SK-N-SH (cell line): ENCODE measurements around the gene AREL1. TPM values are rescaled to one million over a fixed set of nuclear protein-coding genes. Genes with fewer than 3 reads are reported as not detected.

Experiments
- CTCF ChIA-PET: fragments of 300-600, 350-600 bp; formaldehyde crosslinking; extraction: SDS; loops from one replicate; lab custom pipeline; 2021; lab: Yijun Ruan, JAX
- POLR2A ChIA-PET: fragments of 350-600 bp; sonication (Branson Sonifier 250); formaldehyde crosslinking; extraction: SDS; loops from one replicate; lab custom pipeline; 2020; ENCODE audit warnings: antibody characterized with exemption, inconsistent platforms; lab: Yijun Ruan, JAX
- DNase-seq: peaks from one replicate; pipeline ENCODE4 v3.0.0; 2012
- H2AFZ ChIP-seq: fragments of 200-600 bp; sonication (generic); 2 replicates; pipeline ENCODE4 v1.8.1; 2016; ENCODE audit warnings: antibody characterized with exemption, mild to moderate bottlenecking, low read depth
- H3F3A ChIP-seq: fragments of 200-600 bp; sonication (generic); replicated peaks from 2 replicates; pipeline ENCODE3; 2016; ENCODE audit warnings: antibody characterized with exemption, mild to moderate bottlenecking; ENCODE audit not compliant: insufficient read depth
- H3K27ac ChIP-seq, 2 experiments: fragments of 200-500 bp in 1 of 2; fragments of 200-600 bp in 1 of 2; sonication (Bioruptor generic) in 1 of 2; sonication (generic), shearing (Covaris generic) in 1 of 2; 2 replicates each; pipeline versions ENCODE4 v1.5.1 to v1.6.1; 2014 to 2016; ENCODE audit warnings: low read depth in 2 of 2, inconsistent platforms in 1 of 2, low read length in 1 of 2, mild to moderate bottlenecking in 1 of 2, mixed read lengths in 1 of 2
- H3K27me3 ChIP-seq: fragments of 200-600 bp; sonication (generic), shearing (Covaris generic); 2 replicates; pipeline ENCODE4 v1.6.1; 2016; ENCODE audit warnings: mixed run types; ENCODE audit not compliant: insufficient read depth
- H3K36me3 ChIP-seq, 2 experiments: fragments of 200-500 bp in 1 of 2; fragments of 200-600 bp in 1 of 2; sonication (Bioruptor generic) in 1 of 2; sonication (generic) in 1 of 2; replicated peaks in 1 of 2; 2 replicates each; pipeline versions ENCODE3 to v1.5.1; 2014 to 2016; ENCODE audit warnings: low read length in 1 of 2, mild to moderate bottlenecking in 1 of 2; ENCODE audit not compliant: insufficient read depth in 2 of 2, control insufficient read depth in 1 of 2
- H3K4me1 ChIP-seq, 2 experiments: fragments of 200-500 bp in 1 of 2; fragments of 200-600 bp in 1 of 2; sonication (Bioruptor generic) in 1 of 2; sonication (generic), shearing (Covaris generic) in 1 of 2; 2 replicates each; pipeline versions ENCODE4 v1.5.1 to v1.6.1; 2014 to 2016; ENCODE audit warnings: low read depth in 1 of 2, low read length in 1 of 2, mixed run types in 1 of 2; ENCODE audit not compliant: insufficient read depth in 2 of 2, control insufficient read depth in 1 of 2
- H3K4me2 ChIP-seq: fragments of 200-600 bp; sonication (generic), shearing (Covaris generic); 2 replicates; pipeline ENCODE4 v1.6.1; 2017; ENCODE audit warnings: mixed run types
- H3K4me3 ChIP-seq, 2 experiments: fragments of 200-500 bp in 1 of 2; fragments of 200-600 bp in 1 of 2; sonication (Bioruptor generic) in 1 of 2; sonication (generic), shearing (Covaris generic) in 1 of 2; 2 replicates each; pipeline versions ENCODE4 v1.5.1 to v1.8.1; 2014 to 2016; ENCODE audit warnings: low read depth in 2 of 2, inconsistent platforms in 1 of 2, low read length in 1 of 2, mild to moderate bottlenecking in 1 of 2, mixed read lengths in 1 of 2, moderate library complexity in 1 of 2
- H3K79me2 ChIP-seq: fragments of 200-600 bp; sonication (generic); 2 replicates; pipeline ENCODE4 v1.8.1; 2017; ENCODE audit warnings: mild to moderate bottlenecking; ENCODE audit not compliant: insufficient read depth
- H3K9ac ChIP-seq: fragments of 200-600 bp; sonication (generic); 2 replicates; pipeline ENCODE4 v1.6.1; 2017; ENCODE audit warnings: mixed run types
- H3K9me2 ChIP-seq: fragments of 200-600 bp; sonication (generic); 2 replicates; pipeline ENCODE4 v1.6.1; 2017; ENCODE audit warnings: mixed run types
- H3K9me3 ChIP-seq: fragments of 200-600 bp; sonication (generic); 2 replicates; pipeline ENCODE4 v1.6.1; 2017; ENCODE audit warnings: mixed run types, mild to moderate bottlenecking, moderate library complexity
- H4K20me1 ChIP-seq: fragments of 200-600 bp; sonication (generic); 2 replicates; pipeline ENCODE4 v1.6.1; 2017; ENCODE audit warnings: mild to moderate bottlenecking, mixed run types; ENCODE audit not compliant: insufficient read depth
- ELF1 ChIP-seq: IDR thresholded peaks from 2 replicates; pipeline ENCODE4 v1.4.0; 2012
- EP300 ChIP-seq, 2 experiments: IDR thresholded peaks; 2 replicates each; pipeline versions ENCODE4 v1.4.0 to v1.6.1; 2012; ENCODE audit warnings: borderline replicate concordance in 1 of 2, low read depth in 1 of 2, low read length in 1 of 2
- FOSL2 ChIP-seq: IDR thresholded peaks from 2 replicates; pipeline ENCODE4 v1.4.0; 2012; ENCODE audit warnings: low read depth, mild to moderate bottlenecking, moderate library complexity, borderline replicate concordance
- GABPA ChIP-seq: IDR thresholded peaks from 2 replicates; pipeline ENCODE4 v1.4.0; 2012; ENCODE audit warnings: low read depth, mild to moderate bottlenecking
- GATA2 ChIP-seq: sonication (generic); formaldehyde crosslinking; IDR thresholded peaks from 2 replicates; pipeline ENCODE4 v1.5.0; 2020; ENCODE audit warnings: mild to moderate bottlenecking, missing genetic modification reagents
- MXI1 ChIP-seq: IDR thresholded peaks from 2 replicates; pipeline ENCODE4 v1.6.1; 2012; ENCODE audit warnings: mild to moderate bottlenecking, low read depth, low read length, improper control_type of control experiment
- RAD21 ChIP-seq: IDR thresholded peaks from 2 replicates; pipeline ENCODE4 v1.6.1; 2012; ENCODE audit warnings: mild to moderate bottlenecking, low read length
- RCOR1 ChIP-seq: fragments of 150-350 bp; IDR thresholded peaks from 2 replicates; pipeline ENCODE4 v1.6.1; 2017; ENCODE audit warnings: antibody characterized with exemption, low read length
- SMC3 ChIP-seq: IDR thresholded peaks from 2 replicates; pipeline ENCODE4 v1.6.1; 2012; ENCODE audit warnings: low read depth, low read length, improper control_type of control experiment
- WGBS: methylation state at CpG from one replicate; pipeline ENCODE4 v1.1.6; 2017; ENCODE audit warnings: low lambda C conversion rate; 5-methylcytosine and 5-hydroxymethylcytosine counted together
- polyA plus RNA-seq, 3 experiments: library from polyadenylated mRNA; depleted of rRNA; stranded (reverse); fragments of >200 nt; gene quantifications; 2 replicates each; pipeline ENCODE4 v1.2.3, GENCODE V29; 2012
- TF ChIP-seq, protein P1 (sequence below): IDR thresholded peaks from 2 replicates; pipeline ENCODE4 v1.4.0; 2012; ENCODE audit warnings: low read depth
- TF ChIP-seq, protein P2 (sequence below): fragments of 200-600 bp; sonication (generic); IDR thresholded peaks from 2 replicates; pipeline ENCODE4 v1.6.1; 2017; ENCODE audit warnings: antibody characterized with exemption, mild to moderate bottlenecking, moderate library complexity
- TF ChIP-seq, protein P3 (sequence below): IDR thresholded peaks from 2 replicates; pipeline ENCODE4 v1.4.0; 2012; ENCODE audit warnings: low read depth, borderline replicate concordance

Gene AREL1
- polyA plus RNA-seq, 1 of the 3 experiments (the other 2 are of a cell fraction), result 35.1 TPM

DNA sequence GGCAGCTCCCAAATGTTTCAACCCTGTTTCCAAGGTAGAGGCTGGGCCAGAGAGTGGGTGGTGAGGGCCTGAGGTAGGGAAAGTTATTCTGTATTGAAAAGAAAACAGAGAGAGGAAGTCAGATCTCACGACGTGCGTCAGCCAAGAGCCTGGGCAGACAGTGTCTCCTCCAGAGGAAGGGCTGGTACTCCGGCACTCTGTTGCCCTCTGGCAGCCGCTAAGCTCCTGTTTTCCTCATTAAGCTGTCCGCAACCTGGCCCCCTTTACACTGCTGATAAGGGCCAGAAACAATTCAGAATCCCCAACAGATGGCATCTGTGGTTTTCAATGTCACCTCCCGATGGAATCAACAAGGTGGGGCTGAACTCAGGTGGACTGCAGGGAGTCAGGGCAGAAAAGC, 74.8 kb downstream of the AREL1 start:
- H3K36me3 ChIP-seq, result no peaks in the 10 kb centered on the region
- WGBS, result 69% methylated on average over 7 of the region's 7 CpGs
- no peak overlapping the region for H2AFZ ChIP-seq
- H3K4me2 ChIP-seq, result no peak overlapping the region
- CTCF ChIA-PET, result interaction anchor here (0.6 to 8.0 kb wide), 17 partner anchors 9 to 159 kb away, joined by 3 to 64 read pairs (median 4); partner anchors contain the start of gene LTBP2
- H3K9me3 ChIP-seq, result no peaks in the 10 kb centered on the region
- no peaks in the 10 kb centered on the region for H3K27me3 ChIP-seq
- peaks cover 0 to 43% of the 10 kb centered on the region in 2 experiments; a peak in 2 of 4 replicates for H3K4me1 ChIP-seq
- H3K9ac ChIP-seq, result no peak overlapping the region
- POLR2A ChIA-PET, result interaction anchor here (1.0 kb wide), 1 partner anchor 10 kb away, joined by 3 read pairs; no protein-coding TSS in a partner anchor
- no peak overlapping the region for H3K4me3 ChIP-seq
- H3K27ac ChIP-seq, result peak overlapping the region in 1 of 2 experiments; percentile 86; a peak in 2 of 4 replicates
- DNase-seq, result peak; percentile 59
- no peaks in the 10 kb centered on the region for H3F3A ChIP-seq
- H3K9me2 ChIP-seq, result no peaks in the 10 kb centered on the region
- TF ChIP-seq, protein P1, sequence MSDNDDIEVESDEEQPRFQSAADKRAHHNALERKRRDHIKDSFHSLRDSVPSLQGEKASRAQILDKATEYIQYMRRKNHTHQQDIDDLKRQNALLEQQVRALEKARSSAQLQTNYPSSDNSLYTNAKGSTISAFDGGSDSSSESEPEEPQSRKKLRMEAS, result no peak
- TF ChIP-seq GATA2 (CRISPR knock-in tag), result peak; percentile 76
- TF ChIP-seq FOSL2, result no peak
- TF ChIP-seq ELF1, result no peak
- TF ChIP-seq, protein P2, sequence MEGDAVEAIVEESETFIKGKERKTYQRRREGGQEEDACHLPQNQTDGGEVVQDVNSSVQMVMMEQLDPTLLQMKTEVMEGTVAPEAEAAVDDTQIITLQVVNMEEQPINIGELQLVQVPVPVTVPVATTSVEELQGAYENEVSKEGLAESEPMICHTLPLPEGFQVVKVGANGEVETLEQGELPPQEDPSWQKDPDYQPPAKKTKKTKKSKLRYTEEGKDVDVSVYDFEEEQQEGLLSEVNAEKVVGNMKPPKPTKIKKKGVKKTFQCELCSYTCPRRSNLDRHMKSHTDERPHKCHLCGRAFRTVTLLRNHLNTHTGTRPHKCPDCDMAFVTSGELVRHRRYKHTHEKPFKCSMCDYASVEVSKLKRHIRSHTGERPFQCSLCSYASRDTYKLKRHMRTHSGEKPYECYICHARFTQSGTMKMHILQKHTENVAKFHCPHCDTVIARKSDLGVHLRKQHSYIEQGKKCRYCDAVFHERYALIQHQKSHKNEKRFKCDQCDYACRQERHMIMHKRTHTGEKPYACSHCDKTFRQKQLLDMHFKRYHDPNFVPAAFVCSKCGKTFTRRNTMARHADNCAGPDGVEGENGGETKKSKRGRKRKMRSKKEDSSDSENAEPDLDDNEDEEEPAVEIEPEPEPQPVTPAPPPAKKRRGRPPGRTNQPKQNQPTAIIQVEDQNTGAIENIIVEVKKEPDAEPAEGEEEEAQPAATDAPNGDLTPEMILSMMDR, result no peak
- peak; percentile 48; the same call in 1 of the 2 replicates for TF ChIP-seq RCOR1
- TF ChIP-seq SMC3, result peak; percentile 30; the same call in 1 of the 2 replicates
- peak; percentile 41; the same call in 1 of the 2 replicates for TF ChIP-seq MXI1
- TF ChIP-seq EP300 (IDR thresholded peaks at IDR 0.05; ENCODE audit: borderline replicate concordance in 1 of 2, low read depth in 1 of 2, low read length in 1 of 2), result peak in 1 of 2 experiments; percentile 76; a peak in 1 of 4 replicates
- peak; percentile 58 for TF ChIP-seq RAD21
- H4K20me1 ChIP-seq, result no peaks in the 10 kb centered on the region
- no peaks in the 10 kb centered on the region for H3K79me2 ChIP-seq

DNA sequence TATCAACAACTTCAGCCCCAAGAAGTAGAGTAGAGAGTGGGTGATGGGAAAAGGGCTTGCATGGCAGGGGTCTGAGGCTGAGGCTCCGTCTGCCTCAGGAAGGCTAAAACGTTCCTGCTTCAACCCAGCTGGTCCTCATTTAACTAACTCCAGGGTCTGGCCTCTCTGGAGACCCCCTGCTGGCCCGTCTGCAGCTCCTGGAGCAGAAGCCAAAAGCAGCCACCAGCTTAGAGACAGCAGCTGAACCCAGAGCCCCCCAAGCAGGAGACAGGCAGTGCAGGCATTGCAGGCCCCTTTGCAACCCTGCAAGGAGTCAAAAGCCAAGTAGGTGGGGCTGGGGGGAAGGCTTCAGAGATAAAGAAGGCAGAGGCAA, 75.7 kb downstream of the AREL1 start:
- TF ChIP-seq GABPA, result no peak
- TF ChIP-seq, protein P3, sequence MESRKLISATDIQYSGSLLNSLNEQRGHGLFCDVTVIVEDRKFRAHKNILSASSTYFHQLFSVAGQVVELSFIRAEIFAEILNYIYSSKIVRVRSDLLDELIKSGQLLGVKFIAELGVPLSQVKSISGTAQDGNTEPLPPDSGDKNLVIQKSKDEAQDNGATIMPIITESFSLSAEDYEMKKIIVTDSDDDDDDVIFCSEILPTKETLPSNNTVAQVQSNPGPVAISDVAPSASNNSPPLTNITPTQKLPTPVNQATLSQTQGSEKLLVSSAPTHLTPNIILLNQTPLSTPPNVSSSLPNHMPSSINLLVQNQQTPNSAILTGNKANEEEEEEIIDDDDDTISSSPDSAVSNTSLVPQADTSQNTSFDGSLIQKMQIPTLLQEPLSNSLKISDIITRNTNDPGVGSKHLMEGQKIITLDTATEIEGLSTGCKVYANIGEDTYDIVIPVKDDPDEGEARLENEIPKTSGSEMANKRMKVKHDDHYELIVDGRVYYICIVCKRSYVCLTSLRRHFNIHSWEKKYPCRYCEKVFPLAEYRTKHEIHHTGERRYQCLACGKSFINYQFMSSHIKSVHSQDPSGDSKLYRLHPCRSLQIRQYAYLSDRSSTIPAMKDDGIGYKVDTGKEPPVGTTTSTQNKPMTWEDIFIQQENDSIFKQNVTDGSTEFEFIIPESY, result no peak
- Histone ChIP-seq H3K27me3 (no peaks in the 10 kb centered on the region), H3K27ac (peak overlapping the region in 1 of 2 experiments; percentile 86; a peak in 1 of 4 replicates), H3K36me3 (no peaks in the 10 kb centered on the region), H3K4me2 (no peak overlapping the region), H2AFZ (no peak overlapping the region), H3K79me2 (no peaks in the 10 kb centered on the region), H3K9me2 (no peaks in the 10 kb centered on the region), H3K4me3 (no peak overlapping the region), H3F3A (no peaks in the 10 kb centered on the region), H3K9ac (no peak overlapping the region), H3K4me1 (peaks cover 0 to 43% of the 10 kb centered on the region in 2 experiments; a peak in 2 of 4 replicates), H3K9me3 (no peaks in the 10 kb centered on the region), H4K20me1 (no peaks in the 10 kb centered on the region)
- no peak for DNase-seq
- ChIA-PET POLR2A (no interaction called here), CTCF (interaction anchor here (0.7 to 8.0 kb wide), 8 partner anchors 11 to 137 kb away, joined by 3 to 64 read pairs (median 12); partner anchors contain the start of gene LTBP2)
- WGBS, result 80% methylated on average over 1 of the region's 3 CpGs
